ENCODE data around the gene TRDMT1. TPM values are rescaled to one million over a fixed set of nuclear protein-coding genes. Genes with fewer than 3 reads are reported as not detected.

TRDMT1 gene
- total RNA-seq, 1 donor from 2014 or later, result 14.3 TPM

GRCh38 chr10:17214971-17215781 is 13.7 kb upstream of the TRDMT1 start:
- H3K4me1 Mint-ChIP-seq (ENCODE audit: low read depth), result peaks cover 14% of the 10 kb centered on the region
- no peak for DNase-seq (ENCODE audit: low spot score, unreplicated experiment)
- H3K36me3 Mint-ChIP-seq (ENCODE audit: insufficient read depth), result no peaks in the 10 kb centered on the region
- H3K4me3 Mint-ChIP-seq (ENCODE audit: low read depth), result no peak overlapping the region
- H3K9me3 Mint-ChIP-seq (ENCODE audit: low read depth), result no peaks in the 10 kb centered on the region
- H3K27ac Mint-ChIP-seq, result no peak overlapping the region
- TF ChIP-seq, protein P1, sequence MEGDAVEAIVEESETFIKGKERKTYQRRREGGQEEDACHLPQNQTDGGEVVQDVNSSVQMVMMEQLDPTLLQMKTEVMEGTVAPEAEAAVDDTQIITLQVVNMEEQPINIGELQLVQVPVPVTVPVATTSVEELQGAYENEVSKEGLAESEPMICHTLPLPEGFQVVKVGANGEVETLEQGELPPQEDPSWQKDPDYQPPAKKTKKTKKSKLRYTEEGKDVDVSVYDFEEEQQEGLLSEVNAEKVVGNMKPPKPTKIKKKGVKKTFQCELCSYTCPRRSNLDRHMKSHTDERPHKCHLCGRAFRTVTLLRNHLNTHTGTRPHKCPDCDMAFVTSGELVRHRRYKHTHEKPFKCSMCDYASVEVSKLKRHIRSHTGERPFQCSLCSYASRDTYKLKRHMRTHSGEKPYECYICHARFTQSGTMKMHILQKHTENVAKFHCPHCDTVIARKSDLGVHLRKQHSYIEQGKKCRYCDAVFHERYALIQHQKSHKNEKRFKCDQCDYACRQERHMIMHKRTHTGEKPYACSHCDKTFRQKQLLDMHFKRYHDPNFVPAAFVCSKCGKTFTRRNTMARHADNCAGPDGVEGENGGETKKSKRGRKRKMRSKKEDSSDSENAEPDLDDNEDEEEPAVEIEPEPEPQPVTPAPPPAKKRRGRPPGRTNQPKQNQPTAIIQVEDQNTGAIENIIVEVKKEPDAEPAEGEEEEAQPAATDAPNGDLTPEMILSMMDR (IDR thresholded peaks at IDR 0.05; ENCODE audit: unreplicated experiment), result no peak
- H3K27me3 Mint-ChIP-seq, result no peaks in the 10 kb centered on the region

- Mint-ChIP-seq H3K4me3 (ENCODE audit: low read depth) (no peak overlapping the region), H3K36me3 (ENCODE audit: insufficient read depth) (no peaks in the 10 kb centered on the region), H3K27ac (no peak overlapping the region), H3K27me3 (no peaks in the 10 kb centered on the region), H3K4me1 (ENCODE audit: low read depth) (peaks cover 13% of the 10 kb centered on the region), H3K9me3 (ENCODE audit: low read depth) (no peaks in the 10 kb centered on the region)
- DNase-seq (ENCODE audit: low spot score, unreplicated experiment), result no peak
- TF ChIP-seq, protein P1 (IDR thresholded peaks at IDR 0.05; ENCODE audit: unreplicated experiment), result no peak
Observed at GRCh38 chr10:17214526-17214925, 13.1 kb upstream of the TRDMT1 start.

GRCh38 chr10:17213646-17214349 is 12.3 kb upstream of the TRDMT1 start:
- Mint-ChIP-seq H3K27ac (no peak overlapping the region), H3K4me3 (ENCODE audit: low read depth) (no peak overlapping the region), H3K4me1 (ENCODE audit: low read depth) (peaks cover 15% of the 10 kb centered on the region), H3K36me3 (ENCODE audit: insufficient read depth) (no peaks in the 10 kb centered on the region), H3K27me3 (no peaks in the 10 kb centered on the region), H3K9me3 (ENCODE audit: low read depth) (no peaks in the 10 kb centered on the region)
- TF ChIP-seq, protein P1 (IDR thresholded peaks at IDR 0.05; ENCODE audit: unreplicated experiment), result no peak
- no peak for DNase-seq (ENCODE audit: low spot score, unreplicated experiment)

DNA sequence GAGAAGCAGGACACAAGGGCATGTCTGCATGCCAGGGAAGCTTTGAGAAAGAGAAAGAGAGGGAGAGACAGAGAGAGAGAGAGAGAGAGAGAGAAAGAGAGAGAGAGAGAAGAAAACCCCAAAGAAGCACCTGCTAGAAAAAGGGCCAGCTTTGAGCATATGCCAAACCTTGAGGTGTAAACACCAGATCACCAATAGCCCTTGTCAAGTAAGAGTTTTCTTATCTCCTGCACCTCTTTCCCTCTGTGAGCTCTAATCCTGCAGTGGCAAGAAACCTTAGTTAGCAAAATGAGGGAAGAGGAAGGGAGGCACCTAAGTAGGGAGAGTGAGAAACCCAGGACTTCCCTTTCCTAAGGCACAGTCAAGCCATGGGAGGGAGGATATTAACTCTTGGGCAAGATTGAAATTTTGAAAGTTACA is 11.3 kb upstream of the TRDMT1 start:
- H3K4me1 Mint-ChIP-seq (ENCODE audit: low read depth), result peaks cover 21% of the 10 kb centered on the region
- H3K9me3 Mint-ChIP-seq (ENCODE audit: low read depth), result no peaks in the 10 kb centered on the region
- no peak overlapping the region for H3K4me3 Mint-ChIP-seq (ENCODE audit: low read depth)
- TF ChIP-seq, protein P1 (IDR thresholded peaks at IDR 0.05; ENCODE audit: unreplicated experiment), result no peak
- no peak for DNase-seq (ENCODE audit: low spot score, unreplicated experiment)
- no peaks in the 10 kb centered on the region for H3K36me3 Mint-ChIP-seq (ENCODE audit: insufficient read depth)
- H3K27ac Mint-ChIP-seq, result no peak overlapping the region
- no peaks in the 10 kb centered on the region for H3K27me3 Mint-ChIP-seq

GRCh38 chr10:17210361-17210760 is 8.9 kb upstream of the TRDMT1 start:
- no peak for DNase-seq (ENCODE audit: low spot score, unreplicated experiment)
- H3K27me3 Mint-ChIP-seq, result no peaks in the 10 kb centered on the region
- H3K4me3 Mint-ChIP-seq (ENCODE audit: low read depth), result no peak overlapping the region
- no peaks in the 10 kb centered on the region for H3K9me3 Mint-ChIP-seq (ENCODE audit: low read depth)
- peaks cover 20% of the 10 kb centered on the region for H3K4me1 Mint-ChIP-seq (ENCODE audit: low read depth)
- no peak overlapping the region for H3K27ac Mint-ChIP-seq
- H3K36me3 Mint-ChIP-seq (ENCODE audit: insufficient read depth), result no peaks in the 10 kb centered on the region
- TF ChIP-seq, protein P1 (IDR thresholded peaks at IDR 0.05; ENCODE audit: unreplicated experiment), result no peak

Data from progenitor cell of endocrine pancreas (in vitro differentiated cells).